ENCODE data around the gene OGFOD3. TPM values are rescaled to one million over a fixed set of nuclear protein-coding genes. Genes with fewer than 3 reads are reported as not detected.

OGFOD3 gene
- total and polyA plus RNA-seq, 7 donors: 6.0 to 28.2 (median 19.3) TPM

DNA sequence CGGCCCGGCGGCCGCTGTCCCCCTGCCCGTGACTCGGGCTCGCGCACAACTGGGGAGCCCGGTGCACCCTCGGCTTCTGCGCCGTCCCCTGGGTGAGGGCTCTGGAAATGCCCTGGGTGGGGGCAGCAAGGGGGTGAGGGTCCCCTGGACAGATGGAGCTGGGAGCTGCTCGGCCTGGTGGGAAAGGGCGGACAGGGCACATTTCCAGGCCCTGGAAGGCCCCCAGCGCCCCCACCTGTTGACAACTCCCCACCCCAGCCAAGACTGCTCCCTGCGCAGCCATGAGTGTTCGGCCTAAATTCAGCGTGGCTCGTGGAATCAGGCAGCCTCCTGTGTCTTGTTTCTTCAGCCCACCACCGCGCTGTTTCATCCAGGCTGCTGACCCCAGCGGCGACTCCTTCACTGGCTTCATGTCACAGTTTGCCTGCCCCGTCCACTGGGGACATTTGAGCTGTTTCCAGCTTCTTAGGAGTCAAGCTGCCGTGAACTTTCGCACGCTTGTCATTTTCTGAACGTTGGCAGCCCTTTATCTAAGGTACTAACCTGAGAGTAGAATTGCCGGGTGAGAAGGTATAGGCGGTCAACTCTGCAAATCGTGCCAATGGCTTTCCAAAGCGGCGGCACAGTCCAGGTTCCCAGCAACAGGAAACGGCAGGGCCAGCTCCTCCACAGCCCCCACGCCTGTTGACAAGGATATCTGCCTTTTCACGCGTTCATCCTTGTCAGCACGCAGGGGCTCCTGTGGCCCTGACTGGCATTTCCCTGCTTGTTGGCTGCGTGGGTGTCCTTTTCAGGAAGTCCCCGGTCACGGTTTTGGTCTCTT is 45.9 kb downstream of the OGFOD3 start:
- no peak overlapping the region for H3K4me3 ChIP-seq
- H3K9me3 ChIP-seq: no peaks in the 10 kb centered on the region
- 24 to 35% methylated on average over 41 of the region's 41 CpGs for WGBS, 2 donors
- H3K36me3 ChIP-seq: no peaks in the 10 kb centered on the region
- no peak for DNase-seq
- H3K27ac ChIP-seq: no peak overlapping the region
- peaks cover 41 to 89% (median 60%) of the 10 kb centered on the region in 3 donors for H3K27me3 ChIP-seq
- peaks cover 0 to 21% (median 19%) of the 10 kb centered on the region in 4 donors for H3K4me1 ChIP-seq
- intact Hi-C loops (cut with DNase I): no loop called here
- TF ChIP-seq POLR2AphosphoS5 (IDR thresholded peaks at IDR 0.05) (no peak), POLR2A (IDR thresholded peaks at IDR 0.05) (no peak), EP300 (IDR thresholded peaks at IDR 0.05) (no peak)
- TF ChIP-seq, protein P1, sequence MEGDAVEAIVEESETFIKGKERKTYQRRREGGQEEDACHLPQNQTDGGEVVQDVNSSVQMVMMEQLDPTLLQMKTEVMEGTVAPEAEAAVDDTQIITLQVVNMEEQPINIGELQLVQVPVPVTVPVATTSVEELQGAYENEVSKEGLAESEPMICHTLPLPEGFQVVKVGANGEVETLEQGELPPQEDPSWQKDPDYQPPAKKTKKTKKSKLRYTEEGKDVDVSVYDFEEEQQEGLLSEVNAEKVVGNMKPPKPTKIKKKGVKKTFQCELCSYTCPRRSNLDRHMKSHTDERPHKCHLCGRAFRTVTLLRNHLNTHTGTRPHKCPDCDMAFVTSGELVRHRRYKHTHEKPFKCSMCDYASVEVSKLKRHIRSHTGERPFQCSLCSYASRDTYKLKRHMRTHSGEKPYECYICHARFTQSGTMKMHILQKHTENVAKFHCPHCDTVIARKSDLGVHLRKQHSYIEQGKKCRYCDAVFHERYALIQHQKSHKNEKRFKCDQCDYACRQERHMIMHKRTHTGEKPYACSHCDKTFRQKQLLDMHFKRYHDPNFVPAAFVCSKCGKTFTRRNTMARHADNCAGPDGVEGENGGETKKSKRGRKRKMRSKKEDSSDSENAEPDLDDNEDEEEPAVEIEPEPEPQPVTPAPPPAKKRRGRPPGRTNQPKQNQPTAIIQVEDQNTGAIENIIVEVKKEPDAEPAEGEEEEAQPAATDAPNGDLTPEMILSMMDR (IDR thresholded peaks at IDR 0.05): no peak

DNA sequence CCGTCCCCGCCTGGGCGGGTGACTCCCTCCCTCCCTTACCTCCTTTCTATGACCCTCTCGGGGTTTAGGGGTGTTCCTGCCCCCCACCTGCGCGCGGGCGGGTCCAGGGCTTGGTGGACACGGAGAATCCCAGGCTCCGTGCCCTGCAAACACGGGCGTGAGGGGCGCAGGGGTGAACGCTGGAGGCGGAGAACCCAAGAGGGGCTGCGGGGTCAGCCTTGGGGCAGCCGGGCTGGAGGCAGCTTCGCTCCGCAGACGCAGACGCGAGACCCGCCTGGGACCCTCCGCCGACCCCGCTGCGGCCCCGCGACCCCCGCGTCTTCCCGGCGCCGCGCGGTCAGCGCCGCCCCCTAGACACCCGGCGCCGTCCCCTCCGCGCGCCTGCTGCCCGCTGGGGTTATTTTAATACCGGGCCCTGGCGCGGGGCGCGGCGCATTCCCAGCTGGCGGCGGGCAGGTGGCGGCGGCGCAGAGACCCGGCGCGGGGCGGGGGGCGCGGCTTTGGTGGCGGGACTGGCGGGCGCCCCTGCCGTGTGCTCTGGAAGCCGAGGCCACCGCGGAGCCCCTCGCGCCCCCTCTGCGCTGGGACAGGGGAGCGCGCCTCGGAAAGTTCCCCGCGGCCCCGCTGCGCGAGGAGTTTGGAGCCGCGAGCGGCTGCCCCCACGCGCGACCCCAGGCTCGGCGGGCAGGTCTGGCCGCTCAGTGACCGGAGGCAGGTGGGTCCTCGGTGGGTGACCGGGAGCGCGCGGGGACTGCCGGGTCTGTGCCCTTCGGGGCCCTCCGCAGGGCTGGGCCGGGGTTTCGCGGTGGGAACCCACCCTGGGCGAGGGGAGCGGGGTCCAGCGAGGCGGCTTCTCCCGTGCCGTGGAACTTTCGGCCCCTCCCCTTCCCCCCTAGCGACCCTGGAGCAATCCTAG is 46.8 kb downstream of the OGFOD3 start, which contains the start of gene UTS2R:
UTS2R (plus strand) TSS at position 433 of the 916 bp plus-strand sequence. CDS start 2,560 bp downstream, outside the sequence.
- no peak for DNase-seq
- Histone ChIP-seq H3K27me3 (peaks cover 41 to 88% (median 59%) of the 10 kb centered on the region in 3 donors), H3K27ac (no peak within 1 kb of the TSS), H3K36me3 (no peaks in the 10 kb centered on the region), H3K9me3 (no peaks in the 10 kb centered on the region), H3K4me3 (peak within 1 kb of the TSS in 3 of 4 donors; percentile 18 to 26 (median 24)), H3K4me1 (peaks cover 0 to 21% (median 19%) of the 10 kb centered on the region in 4 donors)
- TF ChIP-seq, protein P1 (IDR thresholded peaks at IDR 0.05): no peak
- TF ChIP-seq POLR2A (IDR thresholded peaks at IDR 0.05) (no peak), EP300 (IDR thresholded peaks at IDR 0.05) (no peak), POLR2AphosphoS5 (IDR thresholded peaks at IDR 0.05) (no peak)
- intact Hi-C loops (cut with DNase I): no loop called here
- WGBS, 2 donors: 5% methylated on average over 109 of the region's 109 CpGs

DNA sequence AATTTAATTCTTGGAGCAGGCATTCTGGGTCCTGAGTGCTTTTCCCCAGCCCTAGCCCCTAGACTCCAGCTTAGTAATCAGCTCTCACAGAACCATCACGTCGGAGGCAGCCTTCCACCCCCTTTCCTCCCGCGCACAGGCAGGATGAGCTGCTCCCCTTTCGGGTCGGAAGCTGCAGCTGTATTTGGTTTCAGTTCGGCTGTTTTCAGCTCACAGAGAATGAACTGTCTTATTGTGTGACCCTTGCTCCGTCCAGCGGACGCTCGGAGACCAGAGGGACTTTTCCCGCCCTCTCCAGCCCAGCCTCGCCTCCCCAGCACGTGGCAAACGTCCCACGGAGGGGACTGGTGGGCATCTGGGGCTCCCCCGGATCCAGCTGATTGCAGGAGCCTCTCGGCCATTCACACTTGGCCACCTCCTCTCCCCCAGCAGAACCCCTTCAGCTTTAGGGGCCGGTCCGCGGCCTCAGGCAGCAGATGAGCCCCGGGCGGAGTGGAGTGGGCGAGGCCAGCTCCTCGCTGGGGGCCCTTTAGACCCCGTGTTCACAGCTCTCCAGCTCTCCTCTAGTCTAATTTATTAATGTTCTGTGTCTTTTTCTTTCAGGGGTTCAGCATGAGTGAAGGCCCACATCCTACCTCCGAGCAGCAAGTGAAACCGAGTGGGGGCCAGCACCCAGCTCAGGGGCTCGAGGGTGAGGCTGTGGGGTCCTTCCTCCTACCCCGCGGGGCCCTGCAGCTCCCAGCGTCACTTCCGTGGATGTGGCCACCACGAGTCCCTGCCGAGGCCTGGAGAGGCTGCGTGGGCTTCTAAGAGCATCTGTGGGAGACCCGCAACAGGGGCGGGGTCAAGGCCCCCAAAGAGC is 47.7 kb downstream of the OGFOD3 start:
- Histone ChIP-seq H3K4me3 (peak overlapping the region in 3 of 4 donors; percentile 18 to 26 (median 24)), H3K27me3 (peaks cover 37 to 79% (median 51%) of the 10 kb centered on the region in 3 donors), H3K9me3 (no peaks in the 10 kb centered on the region), H3K36me3 (no peaks in the 10 kb centered on the region), H3K4me1 (peaks cover 0 to 21% (median 19%) of the 10 kb centered on the region in 4 donors), H3K27ac (no peak overlapping the region)
- WGBS, 2 donors: 7 to 21% methylated on average over 38 of the region's 38 CpGs
- TF ChIP-seq, protein P1 (IDR thresholded peaks at IDR 0.05): no peak
- TF ChIP-seq POLR2AphosphoS5 (IDR thresholded peaks at IDR 0.05) (no peak), EP300 (IDR thresholded peaks at IDR 0.05) (no peak), POLR2A (IDR thresholded peaks at IDR 0.05) (no peak)
- no peak for DNase-seq
- intact Hi-C loops (cut with DNase I): no loop called here

DNA sequence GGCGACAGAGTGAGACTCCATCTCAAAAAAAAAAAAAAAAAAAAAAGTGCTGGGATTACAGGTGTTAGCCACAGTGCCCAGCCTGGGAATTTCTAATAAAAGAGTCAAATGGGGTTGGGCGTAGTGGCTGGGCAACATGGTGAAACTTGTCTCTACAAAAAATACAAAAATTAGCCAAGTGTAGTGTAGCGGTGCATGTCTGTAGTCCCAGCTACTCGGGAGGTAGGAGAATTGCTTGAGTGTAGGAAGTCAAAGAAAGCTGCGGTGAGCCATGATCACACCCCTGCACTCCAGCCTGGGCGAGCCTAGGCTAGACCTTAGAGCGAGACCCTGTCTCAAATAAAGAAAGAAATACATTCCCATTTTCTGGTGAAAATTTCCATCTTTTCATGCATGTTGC is 49.2 kb downstream of the OGFOD3 start:
- no peak for DNase-seq
- H3K9me3 ChIP-seq: no peaks in the 10 kb centered on the region
- H3K27ac ChIP-seq: no peak overlapping the region
- H3K27me3 ChIP-seq: peaks cover 25 to 64% (median 36%) of the 10 kb centered on the region in 3 donors
- H3K4me1 ChIP-seq: peaks cover 0 to 21% (median 19%) of the 10 kb centered on the region in 4 donors
- no peaks in the 10 kb centered on the region for H3K36me3 ChIP-seq
- TF ChIP-seq, protein P1 (IDR thresholded peaks at IDR 0.05): no peak
- TF ChIP-seq POLR2AphosphoS5 (IDR thresholded peaks at IDR 0.05) (no peak), EP300 (IDR thresholded peaks at IDR 0.05) (no peak), POLR2A (IDR thresholded peaks at IDR 0.05) (no peak)
- 89 to 91% methylated on average over 6 of the region's 7 CpGs for WGBS, 2 donors
- H3K4me3 ChIP-seq: no peak overlapping the region
- intact Hi-C loops (cut with DNase I): no loop called here
